NCI-H2107 treated with DMSO at 0.1 percent for 48 hours (cell line): ENCODE results near the gene TBC1D1.

Experiments used
- DNase-seq: peaks from one replicate; lab custom pipeline; 2025; ENCODE audit not compliant: unreplicated experiment; lab: John Stamatoyannopoulos, UW

Gene TBC1D1, protein sequence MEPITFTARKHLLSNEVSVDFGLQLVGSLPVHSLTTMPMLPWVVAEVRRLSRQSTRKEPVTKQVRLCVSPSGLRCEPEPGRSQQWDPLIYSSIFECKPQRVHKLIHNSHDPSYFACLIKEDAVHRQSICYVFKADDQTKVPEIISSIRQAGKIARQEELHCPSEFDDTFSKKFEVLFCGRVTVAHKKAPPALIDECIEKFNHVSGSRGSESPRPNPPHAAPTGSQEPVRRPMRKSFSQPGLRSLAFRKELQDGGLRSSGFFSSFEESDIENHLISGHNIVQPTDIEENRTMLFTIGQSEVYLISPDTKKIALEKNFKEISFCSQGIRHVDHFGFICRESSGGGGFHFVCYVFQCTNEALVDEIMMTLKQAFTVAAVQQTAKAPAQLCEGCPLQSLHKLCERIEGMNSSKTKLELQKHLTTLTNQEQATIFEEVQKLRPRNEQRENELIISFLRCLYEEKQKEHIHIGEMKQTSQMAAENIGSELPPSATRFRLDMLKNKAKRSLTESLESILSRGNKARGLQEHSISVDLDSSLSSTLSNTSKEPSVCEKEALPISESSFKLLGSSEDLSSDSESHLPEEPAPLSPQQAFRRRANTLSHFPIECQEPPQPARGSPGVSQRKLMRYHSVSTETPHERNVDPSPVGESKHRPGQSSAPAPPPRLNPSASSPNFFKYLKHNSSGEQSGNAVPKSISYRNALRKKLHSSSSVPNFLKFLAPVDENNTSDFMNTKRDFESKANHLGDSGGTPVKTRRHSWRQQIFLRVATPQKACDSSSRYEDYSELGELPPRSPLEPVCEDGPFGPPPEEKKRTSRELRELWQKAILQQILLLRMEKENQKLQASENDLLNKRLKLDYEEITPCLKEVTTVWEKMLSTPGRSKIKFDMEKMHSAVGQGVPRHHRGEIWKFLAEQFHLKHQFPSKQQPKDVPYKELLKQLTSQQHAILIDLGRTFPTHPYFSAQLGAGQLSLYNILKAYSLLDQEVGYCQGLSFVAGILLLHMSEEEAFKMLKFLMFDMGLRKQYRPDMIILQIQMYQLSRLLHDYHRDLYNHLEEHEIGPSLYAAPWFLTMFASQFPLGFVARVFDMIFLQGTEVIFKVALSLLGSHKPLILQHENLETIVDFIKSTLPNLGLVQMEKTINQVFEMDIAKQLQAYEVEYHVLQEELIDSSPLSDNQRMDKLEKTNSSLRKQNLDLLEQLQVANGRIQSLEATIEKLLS (N-terminal part only)

DNA sequence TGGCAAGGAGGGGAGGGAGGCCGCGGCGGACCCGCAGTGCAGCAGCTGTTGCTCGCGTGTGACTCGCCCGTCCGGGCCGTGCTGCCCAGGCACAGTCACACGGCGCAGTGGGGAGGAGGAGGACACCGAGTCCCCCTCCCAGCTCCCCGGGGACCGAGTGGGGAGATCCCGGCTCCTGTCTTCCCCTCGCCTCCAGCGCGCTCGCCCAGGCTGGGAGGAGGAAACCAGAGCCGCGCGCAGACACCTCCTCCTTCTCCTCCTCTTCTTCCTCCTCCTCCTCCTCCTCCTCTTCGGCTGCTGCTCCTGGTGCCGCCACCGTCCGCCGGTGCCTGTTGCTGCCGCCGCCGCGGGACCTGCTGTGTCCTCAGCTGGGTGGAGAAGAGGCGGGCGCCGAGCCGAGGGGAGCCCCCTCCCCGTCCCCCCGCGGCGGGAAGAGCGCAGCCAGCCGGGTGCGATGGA lies at the start of gene TBC1D1:
TSS of gene TBC1D1 (plus strand) at position 284 of the 459 bp plus-strand sequence. CDS start 11,012 bp downstream, outside the sequence.
- DNase-seq, result no peak

DNA sequence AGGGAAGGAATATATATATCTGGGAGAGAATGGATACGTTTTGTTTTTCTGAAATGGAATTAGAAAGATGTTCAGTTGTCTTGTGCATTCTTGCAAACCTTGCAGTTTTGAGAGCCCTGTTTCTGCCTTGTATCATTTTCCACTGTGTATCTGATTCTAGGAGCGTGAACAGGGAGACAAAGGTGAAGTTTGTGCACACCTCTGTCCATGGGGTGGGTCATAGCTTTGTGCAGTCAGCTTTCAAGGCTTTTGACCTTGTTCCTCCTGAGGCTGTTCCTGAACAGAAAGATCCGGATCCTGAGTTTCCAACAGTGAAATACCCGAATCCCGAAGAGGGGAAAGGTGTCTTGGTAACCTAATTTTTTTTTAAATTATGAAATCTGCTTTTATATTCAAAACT lies 46.7 kb upstream of the TBC1D1 start:
- no peak for DNase-seq

DNA sequence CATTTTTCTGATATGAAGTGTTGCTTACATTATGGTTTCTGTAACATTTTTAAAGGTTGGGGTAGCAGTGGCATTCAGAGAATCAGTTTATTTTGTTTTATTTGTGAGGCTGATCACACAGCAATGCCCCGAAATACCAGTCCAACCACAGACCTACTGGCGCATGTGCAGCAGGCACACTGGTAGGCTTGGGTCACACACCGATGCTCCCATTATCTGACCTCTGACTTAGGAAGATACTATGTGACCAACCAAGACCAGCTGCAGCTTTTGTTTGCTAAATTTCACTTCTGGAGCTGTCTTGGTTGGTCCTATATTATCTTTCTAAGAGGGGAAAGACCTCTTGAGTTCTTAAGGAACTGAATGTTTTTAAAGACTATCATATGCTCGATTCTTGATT lies 45.7 kb upstream of the TBC1D1 start:
- DNase-seq, result no peak

DNA sequence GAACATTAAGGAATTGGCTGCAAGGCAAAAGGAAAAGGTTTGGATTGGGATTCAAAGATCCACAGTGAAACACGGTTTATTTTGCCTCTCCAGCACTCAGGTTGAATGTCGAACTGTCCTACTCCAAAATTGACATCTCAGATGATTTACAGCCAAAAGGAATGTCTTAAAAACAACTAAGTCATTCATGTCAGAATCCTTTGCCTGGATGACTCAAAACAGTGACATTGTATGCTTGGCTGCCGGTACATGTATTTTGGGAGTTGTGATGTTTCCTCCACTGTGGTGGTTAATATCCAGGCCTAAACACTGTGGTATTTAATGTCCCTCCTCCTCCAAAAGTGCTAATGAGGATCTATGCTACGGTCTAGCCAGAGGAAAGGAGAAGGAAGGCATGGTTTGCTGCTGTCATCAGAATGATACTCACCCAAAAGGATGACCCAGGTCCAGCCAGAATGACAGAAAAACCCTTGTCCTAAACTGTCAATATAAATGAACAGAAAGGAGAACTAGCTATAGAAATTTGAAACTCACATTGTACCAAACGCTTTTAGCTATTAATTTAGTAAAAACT lies 43.5 kb upstream of the TBC1D1 start:
- DNase-seq, result no peak

DNA sequence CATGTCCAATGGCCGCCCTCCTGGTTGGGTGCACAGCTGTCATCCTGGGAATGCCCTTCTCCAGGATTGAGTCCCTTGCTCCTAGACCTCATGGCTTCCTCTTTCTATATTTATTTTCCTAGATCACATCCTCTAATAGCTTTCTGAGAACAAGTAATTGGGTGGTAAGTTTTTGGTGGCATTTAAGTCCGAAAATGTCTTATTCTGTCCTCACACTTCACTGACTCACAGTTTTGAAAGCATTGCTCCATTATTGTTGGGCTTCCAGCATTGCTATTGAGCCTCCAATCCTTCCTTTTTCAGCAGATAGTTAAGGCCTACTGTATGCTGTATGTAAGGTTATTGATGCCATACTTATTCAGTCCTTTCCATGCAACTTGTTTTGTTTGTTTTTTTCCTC lies 38.5 kb upstream of the TBC1D1 start:
- no peak for DNase-seq

DNA sequence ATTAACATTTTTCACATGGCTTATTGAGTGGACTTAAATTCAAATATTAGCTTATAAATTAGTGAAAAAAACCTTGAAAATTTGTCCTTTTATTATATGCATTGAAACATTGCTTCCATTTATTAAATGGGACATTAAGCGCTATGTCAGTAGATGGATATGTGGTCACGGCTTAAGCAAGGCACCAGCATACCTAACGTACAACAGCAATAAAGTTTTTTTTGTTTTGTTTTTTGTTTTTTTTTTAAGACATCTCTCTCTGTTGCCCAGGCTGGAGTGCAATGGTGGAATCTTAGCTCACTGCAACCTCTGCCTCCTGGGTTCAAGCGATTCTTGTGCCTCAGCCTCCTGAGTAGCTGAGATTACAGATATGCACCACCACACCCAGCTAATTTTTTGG lies 32.8 kb upstream of the TBC1D1 start:
- DNase-seq, result no peak

DNA sequence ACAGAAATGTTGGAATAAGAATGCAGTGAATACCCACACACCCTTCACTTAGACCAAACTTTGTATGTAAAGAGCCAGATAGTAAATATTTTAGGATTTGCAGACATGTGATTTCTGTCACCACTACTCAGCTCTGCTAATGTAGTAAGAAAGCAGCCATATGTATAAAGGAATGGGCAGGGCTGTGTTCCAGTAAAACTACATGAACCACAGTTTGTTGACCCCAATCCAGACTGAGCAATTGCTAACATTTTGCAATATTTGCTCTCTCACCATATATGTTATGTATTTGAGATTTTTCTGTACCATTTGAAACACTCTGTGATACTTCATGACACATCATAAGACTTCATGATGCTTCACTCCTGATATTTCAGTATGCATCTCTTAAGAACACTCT lies 32.0 kb upstream of the TBC1D1 start:
- DNase-seq, result no peak

DNA sequence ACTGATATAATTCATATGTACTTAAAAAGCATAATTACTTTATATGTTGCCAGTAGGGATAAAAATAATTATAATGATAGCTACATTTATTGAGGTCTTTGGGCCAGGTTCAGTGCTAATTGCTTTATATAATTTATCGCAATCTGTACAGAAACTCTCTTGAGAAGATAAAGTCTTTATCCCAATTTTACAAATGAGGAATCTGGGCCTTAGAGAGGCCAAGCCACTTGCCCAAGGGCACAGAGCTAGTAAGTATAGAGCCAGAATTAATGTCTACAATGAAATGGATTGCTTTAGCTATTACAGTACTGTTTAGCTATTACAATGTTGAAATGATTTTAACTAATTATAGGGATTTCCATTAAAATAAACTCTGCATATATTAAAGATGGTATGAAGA lies 30.6 kb upstream of the TBC1D1 start:
- no peak for DNase-seq

DNA sequence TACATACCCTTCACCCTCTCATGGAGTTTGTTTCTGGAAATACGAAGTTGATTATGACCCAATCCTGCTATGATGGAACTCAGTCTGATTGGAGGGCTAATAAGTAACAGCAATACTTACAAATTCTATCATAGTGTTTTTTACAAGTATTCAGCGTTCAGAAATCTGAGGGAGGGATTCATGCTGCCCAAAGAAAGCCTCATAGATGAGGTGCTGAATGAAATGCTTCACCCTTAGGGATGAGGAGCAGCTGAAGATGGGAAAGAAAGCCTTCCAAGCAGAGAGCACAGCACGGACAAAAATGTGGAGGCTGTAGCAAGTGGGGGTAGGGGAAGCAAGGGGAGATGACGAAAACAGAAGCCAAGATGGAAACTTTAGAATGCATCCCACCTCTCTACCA lies 27.9 kb upstream of the TBC1D1 start:
- DNase-seq, result no peak

DNA sequence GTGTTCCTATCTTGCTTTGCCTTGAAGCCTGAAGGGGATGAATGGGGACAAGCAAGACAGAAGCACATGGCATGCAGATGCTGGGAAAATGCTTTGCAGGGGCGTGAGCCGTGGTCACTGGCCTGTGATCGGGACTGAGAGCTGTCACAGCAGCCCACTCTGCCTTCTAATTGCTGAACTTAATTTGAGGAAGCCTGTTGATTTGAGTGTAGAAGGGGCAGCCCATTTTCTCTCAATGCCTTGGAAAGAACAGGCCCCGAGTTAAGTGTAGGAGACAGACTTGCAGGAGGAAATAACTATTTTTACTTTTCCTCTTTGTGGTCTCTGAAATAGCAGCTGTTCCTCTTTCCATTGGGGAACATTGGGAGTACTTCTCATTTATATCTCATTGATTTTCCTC lies 26.1 kb upstream of the TBC1D1 start:
- no peak for DNase-seq

DNA sequence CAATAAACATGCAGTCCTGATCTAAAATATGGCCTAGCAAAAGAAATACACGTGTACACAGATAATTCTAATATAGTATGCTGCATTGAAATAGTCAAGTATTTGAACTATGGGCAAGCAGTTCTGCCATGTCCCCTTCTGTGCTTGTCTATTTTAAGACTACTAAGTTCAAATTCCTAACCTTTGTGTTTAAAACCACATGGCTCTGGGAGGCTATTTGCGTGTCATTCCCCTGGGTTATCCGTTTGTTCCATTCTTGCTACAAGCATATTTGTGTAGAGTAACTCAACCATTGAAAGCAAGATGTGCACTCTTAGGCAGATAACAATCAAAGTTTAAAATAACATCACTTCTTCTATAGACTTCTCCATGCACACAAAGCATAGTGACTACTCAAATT lies 25.4 kb upstream of the TBC1D1 start:
- no peak for DNase-seq

DNA sequence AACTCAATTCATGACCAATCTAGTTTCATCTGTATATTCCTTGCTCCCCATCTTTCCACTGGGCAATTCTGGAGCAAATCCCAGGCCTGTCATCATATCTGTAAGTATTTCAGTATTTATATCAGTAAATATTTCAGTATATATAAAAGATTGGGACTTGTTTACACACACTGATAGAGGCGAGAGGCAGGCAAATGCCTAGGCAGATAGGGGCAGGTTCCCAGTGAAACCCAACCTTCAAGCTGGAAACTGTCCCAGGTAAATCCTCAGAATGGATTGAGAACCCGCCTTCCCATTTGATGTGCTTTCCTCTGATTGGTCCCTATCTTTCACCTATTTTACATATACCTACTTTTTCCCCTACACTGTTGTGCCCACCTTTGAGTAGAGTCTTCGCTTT lies 23.8 kb upstream of the TBC1D1 start:
- no peak for DNase-seq

DNA sequence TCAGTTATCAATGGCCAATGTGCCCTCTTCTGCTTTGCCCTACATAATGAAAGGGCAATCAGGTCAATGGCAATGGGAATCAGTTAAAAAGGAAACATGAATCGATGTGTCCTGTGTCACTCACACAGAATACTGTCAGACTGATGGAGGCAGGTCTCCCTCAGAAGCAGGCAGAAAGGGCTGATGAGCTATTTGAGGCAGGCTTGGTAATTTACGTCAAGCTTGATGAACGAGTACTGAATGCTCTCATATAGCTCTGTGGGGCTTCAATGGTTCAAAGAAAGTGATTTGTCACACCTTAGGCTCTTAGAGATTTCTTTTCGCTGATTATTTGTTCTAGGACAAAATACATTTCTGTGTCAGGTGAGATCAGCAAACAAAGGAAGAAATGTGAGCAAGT lies 22.6 kb upstream of the TBC1D1 start:
- DNase-seq, result no peak

DNA sequence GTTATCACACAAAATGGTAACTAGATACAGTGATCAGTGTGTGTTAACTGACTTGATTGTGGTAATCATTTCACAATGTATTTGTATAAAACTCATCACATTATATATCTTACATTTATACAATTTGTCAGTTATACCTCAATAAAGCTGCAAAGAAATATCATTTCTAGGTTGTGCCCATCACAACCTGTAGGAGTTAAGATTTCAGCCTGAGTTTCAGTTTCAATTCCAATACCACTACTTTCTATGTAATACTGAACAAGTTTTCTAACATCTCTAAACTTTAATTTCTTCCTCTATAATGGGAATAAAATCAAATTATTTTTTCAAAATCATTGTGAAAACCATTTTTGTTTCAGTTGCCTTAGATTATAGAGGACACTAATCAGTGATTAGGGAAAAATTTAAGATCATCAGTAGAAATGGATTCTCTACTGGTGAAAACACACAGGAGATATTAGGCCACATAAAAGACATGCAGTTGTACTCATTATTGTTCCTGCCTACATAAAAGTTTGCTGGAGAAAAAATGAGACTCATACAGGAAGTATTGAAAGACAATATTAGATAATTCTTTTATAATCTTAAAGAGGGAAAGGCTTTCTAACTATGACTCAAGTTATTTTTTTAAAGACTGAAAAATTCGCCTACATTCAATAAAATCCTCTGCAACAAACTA lies 18.4 kb upstream of the TBC1D1 start:
- no peak for DNase-seq

DNA sequence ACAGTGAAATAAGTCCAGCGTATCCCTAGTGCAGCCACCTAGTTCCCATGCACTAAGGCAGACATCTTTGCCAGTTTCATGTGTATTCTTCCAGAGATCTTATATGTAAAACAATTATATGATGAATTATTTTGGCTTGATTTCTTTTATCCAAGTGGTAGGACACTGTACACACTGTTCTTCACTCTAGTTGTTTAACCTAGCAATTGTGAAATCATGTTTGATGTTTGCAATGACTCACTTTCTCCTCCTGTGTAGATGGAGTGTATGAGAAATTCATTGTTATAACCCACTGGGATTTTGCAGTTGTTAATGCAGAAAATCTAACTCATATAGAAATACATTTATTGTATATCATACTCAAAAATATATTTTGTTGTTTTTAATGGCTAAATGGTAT lies 17.5 kb upstream of the TBC1D1 start:
- no peak for DNase-seq

DNA sequence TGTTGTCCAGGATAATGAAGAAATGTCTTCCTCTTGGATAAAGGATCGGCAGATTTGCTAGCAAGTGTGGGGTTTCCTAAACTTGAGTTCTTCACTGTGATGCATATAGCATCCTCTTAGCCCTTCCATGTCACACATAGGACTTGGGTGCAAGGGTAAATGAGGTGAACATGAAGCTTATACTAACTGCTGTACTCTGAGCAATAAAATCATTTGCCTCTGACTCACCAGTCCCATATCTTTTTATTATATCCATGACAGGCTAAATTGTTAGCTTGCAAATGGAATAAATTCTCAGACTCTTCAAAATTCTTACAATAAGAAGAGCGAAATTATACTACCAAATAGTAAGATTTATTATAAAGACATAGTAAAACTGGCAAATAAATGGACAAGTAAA lies 14.7 kb upstream of the TBC1D1 start:
- DNase-seq, result no peak

DNA sequence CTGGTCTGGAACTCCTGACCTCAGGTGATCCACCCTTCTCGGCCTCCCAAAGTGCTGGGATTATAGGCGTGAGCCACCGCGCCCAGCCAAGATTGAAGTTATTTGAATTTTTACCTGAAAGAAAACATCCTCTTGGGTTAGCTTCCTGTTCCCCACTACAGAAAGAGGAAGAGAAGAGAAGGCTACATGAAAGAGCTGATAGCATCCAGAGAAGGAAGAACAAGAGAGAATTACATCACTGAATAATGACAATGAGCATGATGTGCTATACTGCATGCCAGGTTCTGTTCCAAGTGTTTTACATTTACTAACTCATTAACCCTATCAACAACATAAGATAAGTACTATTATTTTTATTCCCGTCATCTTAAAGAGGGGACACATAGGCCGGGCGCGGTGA lies 11.5 kb upstream of the TBC1D1 start:
- DNase-seq, result no peak

DNA sequence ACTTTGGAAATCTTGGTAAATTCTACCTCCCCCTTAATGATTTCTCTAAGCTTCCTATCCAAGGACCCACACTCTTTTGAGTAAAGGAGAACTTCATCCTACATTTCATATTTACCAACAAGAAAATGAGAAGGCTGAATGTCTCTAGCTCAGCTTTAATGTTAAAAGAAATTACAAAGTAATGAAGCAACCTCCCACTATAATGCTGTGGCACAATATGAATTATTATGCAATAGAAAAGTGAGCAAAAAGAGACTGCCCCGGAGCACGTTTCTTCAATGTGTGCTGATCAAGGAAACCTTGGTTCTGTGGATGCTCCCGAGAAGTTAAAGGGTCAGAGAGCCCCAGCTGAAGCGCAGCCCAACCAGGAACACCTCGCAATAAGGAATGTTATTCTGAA lies 9.1 kb upstream of the TBC1D1 start:
- DNase-seq, result no peak

DNA sequence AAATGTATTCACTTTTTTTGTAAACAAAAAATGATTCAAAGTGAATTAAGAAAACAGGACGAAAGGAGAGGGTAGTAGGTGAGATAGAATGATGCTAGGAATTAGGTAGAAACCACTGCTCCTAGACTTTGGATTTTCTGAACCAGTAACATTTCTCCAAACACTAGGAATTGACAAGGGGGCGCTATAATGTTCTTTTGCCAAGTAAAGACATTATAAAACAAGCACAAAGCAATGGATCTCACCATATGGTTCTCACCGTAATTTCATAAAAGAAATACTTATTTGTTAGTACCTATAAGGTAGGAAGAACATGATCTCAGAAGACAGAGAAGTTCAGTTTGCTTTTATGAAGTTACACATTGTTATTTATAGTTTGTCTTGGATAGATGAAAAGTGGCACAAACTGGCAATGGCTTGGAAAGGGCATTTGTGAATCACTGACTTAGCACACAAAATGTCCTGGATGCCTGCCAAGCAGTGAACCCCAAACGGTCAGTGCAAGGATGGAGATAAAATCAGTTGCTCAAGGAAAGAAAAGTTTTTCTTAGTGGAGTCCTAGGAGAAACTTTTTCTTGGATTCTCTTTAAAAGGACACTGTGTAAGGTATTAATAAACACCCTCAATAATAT lies 8.1 kb upstream of the TBC1D1 start:
- DNase-seq, result no peak

DNA sequence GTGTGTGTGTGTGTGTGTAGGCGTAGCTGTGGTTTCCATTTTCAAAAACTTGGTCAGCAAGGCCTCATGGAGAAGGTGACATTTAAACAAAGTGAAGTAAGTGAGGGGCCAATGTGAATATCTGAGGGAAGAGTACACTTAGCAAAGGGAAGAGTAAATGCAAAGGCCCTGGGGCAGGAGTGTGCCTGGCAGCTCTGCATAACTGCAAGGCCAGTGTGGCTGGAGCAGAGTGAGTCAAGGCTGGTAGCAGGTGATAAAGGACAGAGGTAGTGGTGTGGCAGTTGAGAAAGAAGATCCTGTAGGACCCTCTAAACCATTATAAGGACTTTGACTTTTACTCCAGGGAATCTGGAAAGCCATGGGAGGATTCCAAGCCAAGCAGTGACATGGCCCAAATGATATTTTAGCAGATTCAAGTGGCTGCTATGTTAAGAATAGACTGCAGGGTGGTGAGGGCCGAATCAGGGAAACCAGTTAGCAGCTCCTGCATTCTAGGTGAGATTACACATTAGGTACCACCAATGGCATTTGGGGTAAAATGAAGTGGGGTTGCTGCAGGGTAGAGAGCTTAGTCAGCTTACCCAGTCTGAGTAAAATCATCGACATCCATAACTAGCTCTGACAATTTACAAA lies 5.9 kb upstream of the TBC1D1 start:
- DNase-seq, result no peak
